ENCODE data around the gene ARSG.

Gene ARSG

DNA sequence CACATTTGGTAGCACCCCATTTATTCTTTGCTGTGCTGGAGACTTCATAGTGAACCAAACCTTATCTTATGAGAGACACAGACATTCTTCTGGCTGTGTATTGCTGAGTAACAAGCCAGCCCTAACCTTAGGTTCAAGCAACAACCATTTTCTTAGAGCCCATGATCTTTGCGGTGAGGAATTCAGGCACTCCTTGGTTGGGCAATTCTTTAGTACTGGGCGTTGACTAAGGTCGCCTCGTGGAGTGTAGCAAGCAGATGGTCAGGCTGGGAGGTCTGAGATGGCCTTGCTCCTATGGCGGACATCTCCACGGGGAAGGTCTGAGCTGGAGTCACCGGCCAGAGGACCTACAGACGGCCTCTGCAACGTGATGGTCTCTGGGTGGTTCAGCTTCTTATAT, 43.1 kb downstream of the ARSG start:
- Histone ChIP-seq H3K27me3 (no peaks in the 10 kb centered on the region), H3K36me3 (no peaks in the 10 kb centered on the region), H3K4me3 (ENCODE audit: low read depth, low read length) (no peak overlapping the region), H3K4me1 (no peaks in the 10 kb centered on the region), H3K9me3 (peaks cover 4% of the 10 kb centered on the region; the same call in 1 of the 2 replicates)
- DNase-seq: no peak
- no peak for TF ChIP-seq CTCF (IDR thresholded peaks at IDR 0.05; ENCODE audit: low read depth, low read length)

GRCh38 chr17:68341482-68341881, 50.2 kb downstream of the ARSG start:
- no peak for DNase-seq

DNA sequence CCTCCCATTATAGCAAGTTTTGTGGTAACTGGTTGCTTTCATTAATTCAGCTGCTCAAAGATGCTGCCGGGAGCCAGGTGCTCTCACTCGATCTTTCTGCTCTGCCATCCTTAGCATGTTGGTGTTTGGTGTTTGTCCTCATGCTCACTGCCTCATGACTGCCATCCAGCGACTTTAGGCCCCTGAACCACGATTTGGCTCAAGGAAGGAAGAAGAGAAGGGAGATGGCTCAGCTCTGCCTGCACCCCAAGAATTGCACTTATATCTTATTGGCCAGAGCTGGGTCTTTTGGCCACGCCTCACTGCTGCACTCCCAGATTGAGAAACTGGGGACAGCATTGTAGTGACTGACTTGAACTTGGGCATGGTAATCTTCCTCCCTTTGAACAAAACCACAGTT, 52.7 kb downstream of the ARSG start:
- no peaks in the 10 kb centered on the region for H3K27me3 ChIP-seq
- no peak overlapping the region for H3K4me3 ChIP-seq (ENCODE audit: low read depth, low read length)
- H3K36me3 ChIP-seq: no peaks in the 10 kb centered on the region; the same call in 1 of the 2 replicates
- no peak for DNase-seq
- TF ChIP-seq CTCF (IDR thresholded peaks at IDR 0.05; ENCODE audit: low read depth, low read length): no peak
- H3K4me1 ChIP-seq: no peaks in the 10 kb centered on the region
- H3K9me3 ChIP-seq: no peaks in the 10 kb centered on the region

More at GRCh38 chr17:68341482-68341881, 50.2 kb downstream of the ARSG start:
- Histone ChIP-seq H3K36me3 (no peaks in the 10 kb centered on the region), H3K4me3 (ENCODE audit: low read depth, low read length) (no peak overlapping the region), H3K27me3 (no peaks in the 10 kb centered on the region), H3K9me3 (no peaks in the 10 kb centered on the region), H3K4me1 (no peaks in the 10 kb centered on the region)
- TF ChIP-seq CTCF (IDR thresholded peaks at IDR 0.05; ENCODE audit: low read depth, low read length): no peak

- Histone ChIP-seq H3K4me1 (no peaks in the 10 kb centered on the region), H3K9me3 (no peaks in the 10 kb centered on the region), H3K36me3 (no peaks in the 10 kb centered on the region; the same call in 1 of the 2 replicates), H3K4me3 (ENCODE audit: low read depth, low read length) (no peak overlapping the region), H3K27me3 (no peaks in the 10 kb centered on the region)
- no peak for DNase-seq
- no peak for TF ChIP-seq CTCF (IDR thresholded peaks at IDR 0.05; ENCODE audit: low read depth, low read length)
Measured at GRCh38 chr17:68344701-68345136, 53.4 kb downstream of the ARSG start.

GRCh38 chr17:68346448-68346847, 55.2 kb downstream of the ARSG start:
- Histone ChIP-seq H3K4me3 (ENCODE audit: low read depth, low read length) (no peak overlapping the region), H3K36me3 (no peaks in the 10 kb centered on the region; the same call in 1 of the 2 replicates), H3K4me1 (no peaks in the 10 kb centered on the region; the same call in 1 of the 2 replicates), H3K9me3 (no peaks in the 10 kb centered on the region), H3K27me3 (no peaks in the 10 kb centered on the region)
- no peak for DNase-seq
- TF ChIP-seq CTCF (IDR thresholded peaks at IDR 0.05; ENCODE audit: low read depth, low read length): no peak

DNA sequence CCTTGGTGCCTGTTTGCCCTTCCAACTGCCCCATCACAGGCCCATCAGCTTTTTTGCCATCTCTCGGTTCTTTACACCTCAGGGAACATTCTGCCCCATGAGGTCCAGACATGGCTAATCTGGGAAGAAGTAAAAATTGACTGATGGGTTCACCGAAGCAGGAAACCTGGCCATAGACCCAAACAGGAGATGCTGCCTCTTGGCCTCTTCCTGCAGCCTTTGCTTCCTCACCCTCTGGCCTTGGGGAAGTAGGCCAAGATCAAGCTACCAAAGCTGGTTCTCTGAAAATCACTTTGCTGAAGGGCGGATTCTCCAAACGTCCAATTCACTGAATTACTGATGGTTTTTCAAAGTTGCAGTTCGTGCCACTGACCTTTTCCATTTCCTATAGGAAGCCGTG, 56.1 kb downstream of the ARSG start:
- no peaks in the 10 kb centered on the region; the same call in 1 of the 2 replicates for H3K4me1 ChIP-seq
- H3K27me3 ChIP-seq: no peaks in the 10 kb centered on the region
- no peak for DNase-seq
- no peak for TF ChIP-seq CTCF (IDR thresholded peaks at IDR 0.05; ENCODE audit: low read depth, low read length)
- no peaks in the 10 kb centered on the region; the same call in 1 of the 2 replicates for H3K36me3 ChIP-seq
- H3K9me3 ChIP-seq: no peaks in the 10 kb centered on the region
- no peak overlapping the region for H3K4me3 ChIP-seq (ENCODE audit: low read depth, low read length)
